Ascending aorta (tissue), 2 donors: ENCODE results near the gene TRAF3IP1. TPM values are rescaled to one million over a fixed set of nuclear protein-coding genes. Genes with fewer than 3 reads are reported as not detected.

Experiments used
- DNase-seq, 2 donors: peaks; one replicate each; pipeline ENCODE4 v3.0.0-alpha.2; 2019; ENCODE audit warnings: low spot score in 2 of 2
- H3K27ac ChIP-seq, 2 donors: fragments of 200-600 bp; sonication (generic); one replicate each; pipeline ENCODE4 v1.5.1; 2016 to 2017; ENCODE audit warnings: mild to moderate bottlenecking in 1 of 2
- H3K27me3 ChIP-seq: fragments of 200-600 bp; sonication (generic); one replicate; pipeline ENCODE4 v1.5.1; 2017
- H3K36me3 ChIP-seq, 2 donors: fragments of 200-600 bp; sonication (generic); one replicate each; pipeline ENCODE4 v1.5.1; 2016
- H3K4me1 ChIP-seq, 2 donors: fragments of 200-600 bp; sonication (generic); one replicate each; pipeline ENCODE4 v1.5.1; 2016 to 2017; ENCODE audit warnings: mild to moderate bottlenecking in 1 of 2
- H3K4me3 ChIP-seq, 2 donors: fragments of 200-600 bp; sonication (generic); one replicate each; pipeline ENCODE4 v1.5.1; 2016 to 2017; ENCODE audit warnings: mild to moderate bottlenecking in 1 of 2
- H3K9me3 ChIP-seq, 2 donors: fragments of 200-600 bp; sonication (generic); one replicate each; pipeline ENCODE4 v1.5.1; 2016
- intact Hi-C: fragments of 100-400 bp; cut with DNase I; formaldehyde crosslinking; loops from one replicate; pipeline ENCODE4 v1.15.1; 2023
- total RNA-seq: library from RNA; depleted of rRNA; stranded (reverse); fragments of >200 nt; gene quantifications from one replicate; pipeline ENCODE4 v1.1.0, GENCODE V29; 2016
- TF ChIP-seq, protein P1 (sequence below), 3 experiments: fragments of 200-600 bp in 2 of 3; fragments of 450-650 bp in 1 of 3; sonication (generic) in 2 of 3; IDR thresholded peaks; one replicate each; pipeline ENCODE4 v1.5.1; 2016 to 2019; ENCODE audit warnings: antibody characterized with exemption in 3 of 3, mild to moderate bottlenecking in 1 of 3, moderate library complexity in 1 of 3

TRAF3IP1 gene
- total RNA-seq, 1 donor from 2014 or later: 6.1 TPM

DNA sequence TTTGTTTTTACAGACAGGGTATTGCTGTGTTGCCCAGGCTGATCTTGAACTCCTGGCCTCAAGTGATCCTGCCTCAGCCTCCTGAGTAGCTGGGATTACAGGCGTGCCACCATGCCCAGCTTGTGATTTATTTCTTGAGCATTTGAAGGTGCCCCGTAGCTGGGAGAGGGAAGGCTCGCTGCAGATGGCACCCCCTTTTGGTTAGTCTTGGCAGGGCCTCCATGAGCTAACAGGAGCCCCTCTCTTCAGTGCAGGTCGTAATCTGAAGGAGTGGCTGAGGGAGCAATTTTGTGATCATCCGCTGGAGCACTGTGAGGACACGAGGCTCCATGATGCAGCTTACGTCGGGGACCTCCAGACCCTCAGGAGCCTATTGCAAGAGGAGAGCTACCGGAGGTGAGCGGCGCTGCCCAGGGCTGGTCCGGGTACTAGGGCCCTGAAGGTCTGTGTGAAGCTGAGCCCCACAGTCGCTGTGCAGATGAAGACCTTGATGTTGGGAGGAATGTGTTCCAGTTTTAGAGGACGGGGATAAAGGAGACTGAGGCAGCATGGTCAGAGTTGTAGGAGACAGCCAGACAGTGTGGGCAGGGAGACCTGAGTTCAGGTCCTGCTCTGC, 113.1 kb downstream of the TRAF3IP1 start:
- Histone ChIP-seq H3K27me3 (no peaks in the 10 kb centered on the region), H3K4me1 (peaks cover 0 to 4% of the 10 kb centered on the region in 2 donors), H3K4me3 (no peak overlapping the region), H3K9me3 (peaks cover 0 to 9% of the 10 kb centered on the region in 2 donors), H3K27ac (no peak overlapping the region), H3K36me3 (peaks cover 32 to 37% of the 10 kb centered on the region in 2 donors)
- intact Hi-C loops: loop anchor here (10.0 kb wide), 1 partner anchor 431 kb away; no protein-coding TSS in a partner anchor
- TF ChIP-seq, protein P1, sequence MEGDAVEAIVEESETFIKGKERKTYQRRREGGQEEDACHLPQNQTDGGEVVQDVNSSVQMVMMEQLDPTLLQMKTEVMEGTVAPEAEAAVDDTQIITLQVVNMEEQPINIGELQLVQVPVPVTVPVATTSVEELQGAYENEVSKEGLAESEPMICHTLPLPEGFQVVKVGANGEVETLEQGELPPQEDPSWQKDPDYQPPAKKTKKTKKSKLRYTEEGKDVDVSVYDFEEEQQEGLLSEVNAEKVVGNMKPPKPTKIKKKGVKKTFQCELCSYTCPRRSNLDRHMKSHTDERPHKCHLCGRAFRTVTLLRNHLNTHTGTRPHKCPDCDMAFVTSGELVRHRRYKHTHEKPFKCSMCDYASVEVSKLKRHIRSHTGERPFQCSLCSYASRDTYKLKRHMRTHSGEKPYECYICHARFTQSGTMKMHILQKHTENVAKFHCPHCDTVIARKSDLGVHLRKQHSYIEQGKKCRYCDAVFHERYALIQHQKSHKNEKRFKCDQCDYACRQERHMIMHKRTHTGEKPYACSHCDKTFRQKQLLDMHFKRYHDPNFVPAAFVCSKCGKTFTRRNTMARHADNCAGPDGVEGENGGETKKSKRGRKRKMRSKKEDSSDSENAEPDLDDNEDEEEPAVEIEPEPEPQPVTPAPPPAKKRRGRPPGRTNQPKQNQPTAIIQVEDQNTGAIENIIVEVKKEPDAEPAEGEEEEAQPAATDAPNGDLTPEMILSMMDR (IDR thresholded peaks at IDR 0.05): no peak
- peak in 1 of 2 donors; percentile 43 for DNase-seq

DNA sequence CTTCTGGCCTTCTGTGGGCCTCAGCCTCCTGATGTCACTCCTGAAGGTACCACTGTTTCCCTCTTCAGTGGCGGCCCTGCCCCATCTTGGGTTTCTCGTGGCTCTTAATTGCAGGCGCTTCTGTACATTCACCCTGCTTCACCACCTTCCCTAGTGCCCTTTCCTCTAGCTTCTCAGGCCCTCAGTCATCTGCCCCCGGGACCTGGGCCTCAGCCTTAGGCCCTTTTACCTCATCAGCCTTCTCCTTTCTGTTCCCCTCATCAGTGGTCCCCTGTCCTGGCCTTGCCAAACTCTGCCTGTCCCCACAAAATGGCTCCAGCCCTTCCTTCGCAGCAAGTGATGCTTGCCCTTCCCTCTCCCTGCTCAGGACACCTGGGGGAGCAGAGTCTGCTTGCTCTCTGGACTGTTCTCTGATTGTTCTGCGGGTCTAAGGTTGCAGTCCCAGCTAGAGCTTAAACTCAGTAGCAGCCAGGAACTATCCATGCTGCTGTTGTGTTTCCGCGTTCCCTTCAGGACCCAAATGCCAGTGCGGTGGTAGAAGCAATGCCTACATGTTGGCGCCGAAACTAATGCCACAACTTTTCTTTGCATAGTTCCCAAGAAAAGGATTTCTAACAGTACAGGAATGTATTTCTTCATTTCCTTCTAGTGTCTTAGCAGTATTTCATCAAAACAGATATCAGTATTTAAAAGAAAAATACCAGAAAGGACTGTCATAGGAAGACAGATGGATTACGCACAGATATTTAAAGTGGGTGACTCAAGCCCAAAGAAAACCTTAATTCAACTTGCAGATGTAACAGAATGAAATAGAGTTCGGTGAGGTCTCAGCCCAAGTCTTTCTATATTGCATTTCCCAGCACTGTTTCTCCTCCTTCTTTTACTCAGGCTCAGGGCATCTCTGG, 113.9 kb downstream of the TRAF3IP1 start:
- intact Hi-C loops: loop anchor here (10.0 kb wide), 1 partner anchor 431 kb away; no protein-coding TSS in a partner anchor
- H3K27me3 ChIP-seq: no peaks in the 10 kb centered on the region
- H3K36me3 ChIP-seq: peaks cover 32 to 37% of the 10 kb centered on the region in 2 donors
- TF ChIP-seq, protein P1 (IDR thresholded peaks at IDR 0.05): no peak
- H3K4me3 ChIP-seq: no peak overlapping the region
- DNase-seq: peak in 1 of 2 donors; percentile 31
- H3K4me1 ChIP-seq: peaks cover 0 to 3% of the 10 kb centered on the region in 2 donors
- H3K27ac ChIP-seq: no peak overlapping the region
- peaks cover 0 to 9% of the 10 kb centered on the region in 2 donors for H3K9me3 ChIP-seq

DNA sequence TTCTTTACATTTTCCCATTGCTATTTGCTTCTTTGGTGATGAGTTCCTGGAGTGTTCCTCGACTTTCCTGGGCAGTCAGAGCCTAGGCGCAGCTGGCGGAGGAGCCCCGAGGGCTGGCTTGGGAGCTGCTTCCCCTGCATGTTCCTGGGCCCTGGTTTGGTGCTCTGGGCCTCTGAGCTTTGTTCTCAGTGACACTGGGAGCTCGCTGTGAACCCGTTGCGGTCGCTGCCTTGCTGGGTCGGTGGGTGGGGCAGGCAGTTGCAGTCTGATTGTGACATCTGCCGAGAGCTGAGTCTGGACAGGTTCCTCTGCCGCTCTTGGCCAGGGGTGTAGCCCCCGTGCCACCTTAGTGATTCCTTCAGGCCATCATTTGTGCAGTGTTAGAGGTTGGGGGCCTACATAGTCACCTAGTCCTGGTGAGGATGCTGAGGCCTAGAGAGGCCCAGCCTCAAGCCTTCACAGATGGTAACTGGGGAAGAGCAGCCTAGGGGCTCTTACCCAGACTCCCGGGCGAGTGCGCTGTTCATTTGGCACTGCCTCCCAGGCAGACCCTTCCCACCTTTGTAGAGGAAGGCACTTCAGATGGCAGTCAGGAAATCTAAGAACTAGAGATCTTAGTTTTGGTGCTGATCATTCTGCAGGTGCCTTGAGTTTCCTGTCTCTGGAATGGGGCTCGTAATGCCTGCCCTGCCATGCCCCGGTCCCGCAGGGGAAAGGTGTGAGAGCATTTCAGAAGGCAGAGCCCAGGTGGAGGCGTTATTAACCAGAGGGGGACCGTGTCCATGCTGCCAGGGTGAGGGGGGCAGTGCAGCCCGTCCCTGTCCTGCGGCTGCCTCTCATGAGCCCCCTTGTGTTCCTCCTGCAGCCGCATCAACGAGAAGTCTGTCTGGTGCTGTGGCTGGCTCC, 114.8 kb downstream of the TRAF3IP1 start:
- Histone ChIP-seq H3K4me3 (no peak overlapping the region), H3K9me3 (peaks cover 0 to 9% of the 10 kb centered on the region in 2 donors), H3K27me3 (no peaks in the 10 kb centered on the region), H3K27ac (peak overlapping the region; percentile 20 to 21), H3K4me1 (peaks cover 0 to 4% of the 10 kb centered on the region in 2 donors), H3K36me3 (peaks cover 32 to 37% of the 10 kb centered on the region in 2 donors)
- intact Hi-C loops: loop anchor here (10.0 kb wide), 1 partner anchor 430 kb away; no protein-coding TSS in a partner anchor
- DNase-seq: peak in 1 of 2 donors; percentile 39
- TF ChIP-seq, protein P1 (IDR thresholded peaks at IDR 0.05): no peak

- Histone ChIP-seq H3K9me3 (peaks cover 0 to 3% of the 10 kb centered on the region in 2 donors), H3K27ac (no peak overlapping the region), H3K4me3 (no peak overlapping the region), H3K4me1 (peaks cover 0 to 4% of the 10 kb centered on the region in 2 donors), H3K36me3 (peaks cover 32 to 37% of the 10 kb centered on the region in 2 donors), H3K27me3 (no peaks in the 10 kb centered on the region)
- DNase-seq: peak in 1 of 2 donors; percentile 59
- TF ChIP-seq, protein P1 (IDR thresholded peaks at IDR 0.05): no peak
- intact Hi-C loops: loop anchor here (10.0 kb wide), 1 partner anchor 429 kb away; no protein-coding TSS in a partner anchor
These were observed 115.4 kb downstream of the TRAF3IP1 start for GRCh38 chr2:238435752-238436096.
